GM12892 (cell line): ENCODE data around the gene GALNT14.

ENCODE experiments used
- POLR2A ChIP-seq: IDR thresholded peaks from 2 replicates; pipeline ENCODE4 v1.6.1; 2011; ENCODE audit warnings: low read depth, low read length, control low read depth
- POLR2AphosphoS5 ChIP-seq: IDR thresholded peaks from 2 replicates; pipeline ENCODE4 v1.6.1; 2011; ENCODE audit warnings: low read depth, low read length, control low read depth
- TAF1 ChIP-seq: IDR thresholded peaks from 2 replicates; pipeline ENCODE4 v1.6.1; 2011; ENCODE audit warnings: low read depth, mild to moderate bottlenecking, control low read depth, low read length, borderline replicate concordance

GRCh38 chr2:30871440-30871839, 266.8 kb downstream of the GALNT14 start:
- TF ChIP-seq POLR2AphosphoS5 (no peak), POLR2A (no peak), TAF1 (no peak)
